HepG2 (cell line): ENCODE results near the gene AKT2. TPM values are rescaled to one million over a fixed set of nuclear protein-coding genes. Genes with fewer than 3 reads are reported as not detected.
A peak's percentile ranks its signal among the peaks of the same experiment; 100 is the strongest.

Experiments used
- ARNT2 ChIP-seq: sonication (generic); formaldehyde crosslinking; IDR thresholded peaks from 2 replicates; pipeline ENCODE4 v1.8.0; 2022; ENCODE audit warnings: mild to moderate bottlenecking, low read depth, missing genetic modification reagents, moderate library complexity
- CAMTA2 ChIP-seq: sonication (generic); formaldehyde crosslinking; IDR thresholded peaks from 2 replicates; pipeline ENCODE4 v1.4.0; 2020; ENCODE audit warnings: mild to moderate bottlenecking, missing genetic modification reagents, borderline replicate concordance
- DRAP1 ChIP-seq: IDR thresholded peaks from 2 replicates; pipeline ENCODE4 v1.6.1; 2016; ENCODE audit warnings: missing genetic modification reagents, missing compliant biosample characterization
- HNF4G ChIP-seq, 2 experiments: sonication (generic) in 1 of 2; formaldehyde crosslinking in 1 of 2; IDR thresholded peaks; 2 replicates each; pipeline versions ENCODE4 v1.4.0 to v1.6.1; 2011 to 2020; ENCODE audit warnings: borderline replicate concordance in 2 of 2, low read depth in 2 of 2, mild to moderate bottlenecking in 2 of 2, low read length in 1 of 2, missing genetic modification reagents in 1 of 2, moderate library complexity in 1 of 2
- POLR2A ChIP-seq, 2 experiments: IDR thresholded peaks; 2 replicates each; pipeline ENCODE4 v1.6.1; 2011; ENCODE audit warnings: low read depth in 2 of 2, low read length in 2 of 2, mild to moderate bottlenecking in 1 of 2, moderate library complexity in 1 of 2; ENCODE audit not compliant: insufficient read depth in 1 of 2
- PREB ChIP-seq: sonication (generic); formaldehyde crosslinking; IDR thresholded peaks from 2 replicates; pipeline ENCODE4 v1.4.0; 2020; ENCODE audit warnings: missing genetic modification reagents
- SIN3A ChIP-seq: IDR thresholded peaks from 2 replicates; pipeline ENCODE4 v1.6.1; 2011; ENCODE audit warnings: low read depth, mild to moderate bottlenecking, control low read depth, low read length, borderline replicate concordance
- ZFX ChIP-seq: sonication (generic); formaldehyde crosslinking; IDR thresholded peaks from 2 replicates; pipeline ENCODE4 v1.4.0; 2020; ENCODE audit warnings: mild to moderate bottlenecking, low read depth, missing genetic modification reagents, moderate library complexity
- polyA plus RNA-seq, 8 experiments: library from polyadenylated mRNA; depleted of rRNA in 3 of 8; stranded (reverse) in 7 of 8; unstranded in 1 of 8; fragments of >200 nt; fragmentation: Illumina TruSeq in 4 of 8; extraction: Trizol in 4 of 8; gene quantifications; 2 replicates each; pipeline versions ENCODE4 v1.2.1 to v1.2.3, GENCODE V29; 2011 to 2016; ENCODE audit warnings: low read depth in 4 of 8, missing spikeins in 1 of 8, mixed read lengths in 1 of 8; ENCODE audit not compliant: insufficient read depth in 1 of 8
- total RNA-seq, 5 experiments: library from RNA; depleted of rRNA; stranded (reverse); fragments of >200 nt; fragmentation: Illumina TruSeq; extraction: Trizol; gene quantifications; 2 replicates each; pipeline ENCODE4 v1.2.3, GENCODE V29; 2016; ENCODE audit warnings: low read depth in 1 of 5
- TF ChIP-seq, protein P1 (sequence below): sonication (generic); formaldehyde crosslinking; conservative IDR thresholded peaks from 2 replicates; pipeline ENCODE4 v1.4.0; 2020; ENCODE audit warnings: mild to moderate bottlenecking, missing genetic modification reagents, moderate library complexity
- TF ChIP-seq, protein P2 (sequence below): sonication (generic); formaldehyde crosslinking; IDR thresholded peaks from 2 replicates; pipeline ENCODE4 v1.5.0; 2020; ENCODE audit warnings: mild to moderate bottlenecking, missing genetic modification reagents, borderline replicate concordance
- TF ChIP-seq, protein P3 (sequence below): IDR thresholded peaks from 2 replicates; pipeline ENCODE4 v1.6.1; 2018; ENCODE audit warnings: missing genetic modification reagents, mild to moderate bottlenecking, missing compliant biosample characterization
- TF ChIP-seq, protein P4 (sequence below): sonication (generic); formaldehyde crosslinking; IDR thresholded peaks from 2 replicates; pipeline ENCODE4 v1.4.0; 2020; ENCODE audit warnings: low read depth, mild to moderate bottlenecking, missing genetic modification reagents
- TF ChIP-seq, protein P5 (sequence below): sonication (generic); formaldehyde crosslinking; IDR thresholded peaks from 2 replicates; pipeline ENCODE4 v1.4.0; 2020; ENCODE audit warnings: missing genetic modification reagents

The AKT2 gene
- total and polyA plus RNA-seq, 2 of the 13 experiments (the other 11 are each of a cell fraction or from before 2014, with no cell fraction given) = 82.1 to 173 TPM

DNA sequence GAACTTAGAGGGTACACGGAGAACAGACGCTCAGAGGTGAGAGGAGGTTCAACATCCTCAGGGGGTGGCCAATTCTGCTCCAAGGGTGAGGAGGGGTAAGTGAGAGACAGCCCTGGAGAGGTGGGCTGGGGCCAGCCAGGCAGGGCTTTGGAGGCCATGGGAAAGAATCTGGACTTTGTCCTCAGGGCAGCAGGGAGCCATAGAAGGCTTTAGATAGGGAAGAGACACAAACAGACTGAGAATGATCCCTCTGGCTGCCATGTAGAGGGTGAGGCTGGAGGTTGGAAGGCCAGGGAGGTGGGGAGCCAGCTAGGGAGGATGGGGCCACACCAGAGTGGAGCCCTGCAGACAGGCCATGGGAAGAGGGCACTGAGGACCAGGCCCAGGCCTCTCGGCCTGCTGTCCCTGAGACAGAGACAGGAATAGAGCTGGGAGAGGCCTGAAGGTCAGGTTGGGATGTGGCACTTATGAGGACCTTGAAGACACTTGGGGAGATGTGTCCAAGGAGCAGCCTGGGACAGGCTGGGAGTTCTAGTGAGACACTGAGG, 29.5 kb downstream of the AKT2 start (continued):
- TF ChIP-seq, protein P1, sequence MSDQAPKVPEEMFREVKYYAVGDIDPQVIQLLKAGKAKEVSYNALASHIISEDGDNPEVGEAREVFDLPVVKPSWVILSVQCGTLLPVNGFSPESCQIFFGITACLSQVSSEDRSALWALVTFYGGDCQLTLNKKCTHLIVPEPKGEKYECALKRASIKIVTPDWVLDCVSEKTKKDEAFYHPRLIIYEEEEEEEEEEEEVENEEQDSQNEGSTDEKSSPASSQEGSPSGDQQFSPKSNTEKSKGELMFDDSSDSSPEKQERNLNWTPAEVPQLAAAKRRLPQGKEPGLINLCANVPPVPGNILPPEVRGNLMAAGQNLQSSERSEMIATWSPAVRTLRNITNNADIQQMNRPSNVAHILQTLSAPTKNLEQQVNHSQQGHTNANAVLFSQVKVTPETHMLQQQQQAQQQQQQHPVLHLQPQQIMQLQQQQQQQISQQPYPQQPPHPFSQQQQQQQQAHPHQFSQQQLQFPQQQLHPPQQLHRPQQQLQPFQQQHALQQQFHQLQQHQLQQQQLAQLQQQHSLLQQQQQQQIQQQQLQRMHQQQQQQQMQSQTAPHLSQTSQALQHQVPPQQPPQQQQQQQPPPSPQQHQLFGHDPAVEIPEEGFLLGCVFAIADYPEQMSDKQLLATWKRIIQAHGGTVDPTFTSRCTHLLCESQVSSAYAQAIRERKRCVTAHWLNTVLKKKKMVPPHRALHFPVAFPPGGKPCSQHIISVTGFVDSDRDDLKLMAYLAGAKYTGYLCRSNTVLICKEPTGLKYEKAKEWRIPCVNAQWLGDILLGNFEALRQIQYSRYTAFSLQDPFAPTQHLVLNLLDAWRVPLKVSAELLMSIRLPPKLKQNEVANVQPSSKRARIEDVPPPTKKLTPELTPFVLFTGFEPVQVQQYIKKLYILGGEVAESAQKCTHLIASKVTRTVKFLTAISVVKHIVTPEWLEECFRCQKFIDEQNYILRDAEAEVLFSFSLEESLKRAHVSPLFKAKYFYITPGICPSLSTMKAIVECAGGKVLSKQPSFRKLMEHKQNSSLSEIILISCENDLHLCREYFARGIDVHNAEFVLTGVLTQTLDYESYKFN (CRISPR knock-in tag) = 0 out of 2 replicates have a peak, but pooled peaks have one; percentile 28
- TF ChIP-seq, protein P2, sequence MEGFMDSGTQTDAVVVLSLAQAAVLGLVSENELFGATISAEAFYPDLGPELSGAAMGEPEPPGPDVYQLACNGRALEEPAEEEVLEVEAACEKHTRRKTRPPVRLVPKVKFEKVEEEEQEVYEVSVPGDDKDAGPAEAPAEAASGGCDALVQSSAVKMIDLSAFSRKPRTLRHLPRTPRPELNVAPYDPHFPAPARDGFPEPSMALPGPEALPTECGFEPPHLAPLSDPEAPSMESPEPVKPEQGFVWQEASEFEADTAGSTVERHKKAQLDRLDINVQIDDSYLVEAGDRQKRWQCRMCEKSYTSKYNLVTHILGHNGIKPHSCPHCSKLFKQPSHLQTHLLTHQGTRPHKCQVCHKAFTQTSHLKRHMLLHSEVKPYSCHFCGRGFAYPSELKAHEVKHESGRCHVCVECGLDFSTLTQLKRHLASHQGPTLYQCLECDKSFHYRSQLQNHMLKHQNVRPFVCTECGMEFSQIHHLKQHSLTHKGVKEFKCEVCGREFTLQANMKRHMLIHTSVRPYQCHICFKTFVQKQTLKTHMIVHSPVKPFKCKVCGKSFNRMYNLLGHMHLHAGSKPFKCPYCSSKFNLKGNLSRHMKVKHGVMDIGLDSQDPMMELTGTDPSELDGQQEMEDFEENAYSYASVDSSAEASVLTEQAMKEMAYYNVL = 0 out of 2 replicates have a peak, but pooled peaks have one; percentile 1
- TF ChIP-seq SIN3A (no peak), ARNT2 (no peak), PREB (CRISPR knock-in tag) (no peak), CAMTA2 (no peak), ZFX (no peak), HNF4G (IDR thresholded peaks at IDR 0.05; ENCODE audit: borderline replicate concordance, low read depth, low read length) (peak; percentile 19; the same call in 1 of the 2 replicates), HNF4G (CRISPR knock-in tag; IDR thresholded peaks at IDR 0.05; ENCODE audit: borderline replicate concordance, low read depth) (no peak), DRAP1 (CRISPR knock-in tag) (no peak), POLR2A (IDR thresholded peaks at IDR 0.05; ENCODE audit: insufficient read depth in 1 of 2, low read depth in 2 of 2, low read length in 2 of 2) (no peak)
- TF ChIP-seq, protein P3, sequence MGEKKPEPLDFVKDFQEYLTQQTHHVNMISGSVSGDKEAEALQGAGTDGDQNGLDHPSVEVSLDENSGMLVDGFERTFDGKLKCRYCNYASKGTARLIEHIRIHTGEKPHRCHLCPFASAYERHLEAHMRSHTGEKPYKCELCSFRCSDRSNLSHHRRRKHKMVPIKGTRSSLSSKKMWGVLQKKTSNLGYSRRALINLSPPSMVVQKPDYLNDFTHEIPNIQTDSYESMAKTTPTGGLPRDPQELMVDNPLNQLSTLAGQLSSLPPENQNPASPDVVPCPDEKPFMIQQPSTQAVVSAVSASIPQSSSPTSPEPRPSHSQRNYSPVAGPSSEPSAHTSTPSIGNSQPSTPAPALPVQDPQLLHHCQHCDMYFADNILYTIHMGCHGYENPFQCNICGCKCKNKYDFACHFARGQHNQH = peak; percentile 25; the same call in 1 of the 2 replicates
- TF ChIP-seq, protein P4, sequence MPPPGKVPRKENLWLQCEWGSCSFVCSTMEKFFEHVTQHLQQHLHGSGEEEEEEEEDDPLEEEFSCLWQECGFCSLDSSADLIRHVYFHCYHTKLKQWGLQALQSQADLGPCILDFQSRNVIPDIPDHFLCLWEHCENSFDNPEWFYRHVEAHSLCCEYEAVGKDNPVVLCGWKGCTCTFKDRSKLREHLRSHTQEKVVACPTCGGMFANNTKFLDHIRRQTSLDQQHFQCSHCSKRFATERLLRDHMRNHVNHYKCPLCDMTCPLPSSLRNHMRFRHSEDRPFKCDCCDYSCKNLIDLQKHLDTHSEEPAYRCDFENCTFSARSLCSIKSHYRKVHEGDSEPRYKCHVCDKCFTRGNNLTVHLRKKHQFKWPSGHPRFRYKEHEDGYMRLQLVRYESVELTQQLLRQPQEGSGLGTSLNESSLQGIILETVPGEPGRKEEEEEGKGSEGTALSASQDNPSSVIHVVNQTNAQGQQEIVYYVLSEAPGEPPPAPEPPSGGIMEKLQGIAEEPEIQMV (CRISPR knock-in tag) = no peak
- TF ChIP-seq, protein P5, sequence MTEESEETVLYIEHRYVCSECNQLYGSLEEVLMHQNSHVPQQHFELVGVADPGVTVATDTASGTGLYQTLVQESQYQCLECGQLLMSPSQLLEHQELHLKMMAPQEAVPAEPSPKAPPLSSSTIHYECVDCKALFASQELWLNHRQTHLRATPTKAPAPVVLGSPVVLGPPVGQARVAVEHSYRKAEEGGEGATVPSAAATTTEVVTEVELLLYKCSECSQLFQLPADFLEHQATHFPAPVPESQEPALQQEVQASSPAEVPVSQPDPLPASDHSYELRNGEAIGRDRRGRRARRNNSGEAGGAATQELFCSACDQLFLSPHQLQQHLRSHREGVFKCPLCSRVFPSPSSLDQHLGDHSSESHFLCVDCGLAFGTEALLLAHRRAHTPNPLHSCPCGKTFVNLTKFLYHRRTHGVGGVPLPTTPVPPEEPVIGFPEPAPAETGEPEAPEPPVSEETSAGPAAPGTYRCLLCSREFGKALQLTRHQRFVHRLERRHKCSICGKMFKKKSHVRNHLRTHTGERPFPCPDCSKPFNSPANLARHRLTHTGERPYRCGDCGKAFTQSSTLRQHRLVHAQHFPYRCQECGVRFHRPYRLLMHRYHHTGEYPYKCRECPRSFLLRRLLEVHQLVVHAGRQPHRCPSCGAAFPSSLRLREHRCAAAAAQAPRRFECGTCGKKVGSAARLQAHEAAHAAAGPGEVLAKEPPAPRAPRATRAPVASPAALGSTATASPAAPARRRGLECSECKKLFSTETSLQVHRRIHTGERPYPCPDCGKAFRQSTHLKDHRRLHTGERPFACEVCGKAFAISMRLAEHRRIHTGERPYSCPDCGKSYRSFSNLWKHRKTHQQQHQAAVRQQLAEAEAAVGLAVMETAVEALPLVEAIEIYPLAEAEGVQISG (CRISPR knock-in tag) = 0 out of 2 replicates have a peak, but pooled peaks have one; percentile 17
